Uterus (tissue), 2 donors: ENCODE results near the gene DFFA.

ENCODE experiments used
- POLR2A ChIP-seq, 2 donors: fragments of 450-650 bp; IDR thresholded peaks; one replicate each; pipeline ENCODE4 v1.6.1; 2016; ENCODE audit warnings: antibody characterized with exemption in 2 of 2, mild to moderate bottlenecking in 1 of 2, moderate library complexity in 1 of 2
- TF ChIP-seq, protein P1 (sequence below), 4 experiments: fragments of 200-600 bp in 2 of 4; fragments of 450-650 bp in 2 of 4; sonication (generic) in 2 of 4; IDR thresholded peaks; one replicate each; pipeline ENCODE4 v1.5.1; 2016 to 2019; ENCODE audit warnings: antibody characterized with exemption in 4 of 4, mild to moderate bottlenecking in 2 of 4, moderate library complexity in 1 of 4

GRCh38 chr1:10467078-10467477 lies 5.3 kb downstream of the DFFA start:
- TF ChIP-seq, protein P1, sequence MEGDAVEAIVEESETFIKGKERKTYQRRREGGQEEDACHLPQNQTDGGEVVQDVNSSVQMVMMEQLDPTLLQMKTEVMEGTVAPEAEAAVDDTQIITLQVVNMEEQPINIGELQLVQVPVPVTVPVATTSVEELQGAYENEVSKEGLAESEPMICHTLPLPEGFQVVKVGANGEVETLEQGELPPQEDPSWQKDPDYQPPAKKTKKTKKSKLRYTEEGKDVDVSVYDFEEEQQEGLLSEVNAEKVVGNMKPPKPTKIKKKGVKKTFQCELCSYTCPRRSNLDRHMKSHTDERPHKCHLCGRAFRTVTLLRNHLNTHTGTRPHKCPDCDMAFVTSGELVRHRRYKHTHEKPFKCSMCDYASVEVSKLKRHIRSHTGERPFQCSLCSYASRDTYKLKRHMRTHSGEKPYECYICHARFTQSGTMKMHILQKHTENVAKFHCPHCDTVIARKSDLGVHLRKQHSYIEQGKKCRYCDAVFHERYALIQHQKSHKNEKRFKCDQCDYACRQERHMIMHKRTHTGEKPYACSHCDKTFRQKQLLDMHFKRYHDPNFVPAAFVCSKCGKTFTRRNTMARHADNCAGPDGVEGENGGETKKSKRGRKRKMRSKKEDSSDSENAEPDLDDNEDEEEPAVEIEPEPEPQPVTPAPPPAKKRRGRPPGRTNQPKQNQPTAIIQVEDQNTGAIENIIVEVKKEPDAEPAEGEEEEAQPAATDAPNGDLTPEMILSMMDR (IDR thresholded peaks at IDR 0.05) = no peak
- no peak for TF ChIP-seq POLR2A (IDR thresholded peaks at IDR 0.05)
